Fibroblast of skin of right quadriceps (primary cell): ENCODE results near the gene SPATA13.
A peak's percentile ranks its signal among the peaks of the same experiment; 100 is the strongest.

Source experiments
- DNase-seq: peaks from one replicate; pipeline ENCODE4 v3.0.0-alpha.2; 2013

The SPATA13 gene

GRCh38 chr13:24168392-24168750 is 7.9 kb downstream of the SPATA13 start:
- DNase-seq: no peak

DNA sequence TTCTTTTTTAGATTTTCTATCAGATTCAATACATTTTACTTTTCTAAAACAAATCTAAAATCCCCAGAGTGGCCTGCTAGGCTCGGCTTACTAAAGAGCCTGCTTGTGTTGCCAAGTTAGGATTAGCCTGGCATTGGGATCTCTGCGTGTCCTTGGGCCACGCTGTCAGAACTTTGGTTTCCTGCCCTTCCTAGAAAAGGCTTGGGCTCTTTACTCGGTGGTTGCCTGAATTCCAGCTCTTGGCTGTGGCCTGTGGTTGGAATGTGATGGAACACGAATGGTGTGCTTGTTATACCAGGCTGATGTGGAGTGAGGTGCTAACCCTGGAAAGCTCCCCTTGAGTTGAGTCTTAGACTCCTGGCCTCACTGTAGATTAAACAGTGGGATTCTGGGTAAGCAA is 8.5 kb downstream of the SPATA13 start:
- no peak for DNase-seq

DNA sequence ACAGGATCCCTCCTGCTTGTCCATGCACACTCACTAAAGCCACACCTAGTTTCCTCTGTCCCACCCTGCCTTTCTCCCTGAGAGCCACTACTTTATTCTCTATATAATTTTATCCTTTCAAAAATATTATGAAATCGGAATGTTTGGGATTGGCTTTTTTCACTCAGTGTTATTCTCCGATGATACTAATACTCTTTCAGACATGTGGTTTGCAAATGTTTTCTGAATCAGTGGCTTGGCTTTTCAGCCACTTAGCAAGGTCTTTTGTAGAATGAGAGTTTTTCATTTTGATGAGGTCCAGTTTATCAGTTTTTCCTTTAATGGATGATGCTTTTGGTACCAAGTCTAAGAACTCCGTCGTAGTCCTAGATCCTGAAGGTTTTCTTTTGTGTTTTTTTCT is 11.6 kb downstream of the SPATA13 start:
- no peak for DNase-seq

DNA sequence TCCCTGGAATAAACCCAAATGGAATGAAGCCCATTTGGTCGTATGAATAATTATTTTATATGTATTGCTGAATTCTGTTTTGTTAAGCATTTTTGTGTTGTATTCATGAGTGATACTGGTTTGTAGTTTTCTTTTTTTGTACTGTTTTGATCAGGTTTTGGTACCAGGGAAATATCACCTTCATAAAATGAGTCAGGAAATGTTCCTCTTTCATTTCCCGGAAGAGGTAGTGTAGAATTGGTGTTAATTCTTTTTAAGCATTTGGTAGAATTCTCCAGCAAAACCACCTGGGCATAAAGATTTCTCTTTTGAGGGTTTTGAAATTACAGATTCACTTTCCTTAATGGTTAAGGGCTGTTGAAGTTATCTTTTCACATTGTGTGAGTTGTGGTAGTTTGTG is 13.3 kb downstream of the SPATA13 start:
- no peak for DNase-seq

DNA sequence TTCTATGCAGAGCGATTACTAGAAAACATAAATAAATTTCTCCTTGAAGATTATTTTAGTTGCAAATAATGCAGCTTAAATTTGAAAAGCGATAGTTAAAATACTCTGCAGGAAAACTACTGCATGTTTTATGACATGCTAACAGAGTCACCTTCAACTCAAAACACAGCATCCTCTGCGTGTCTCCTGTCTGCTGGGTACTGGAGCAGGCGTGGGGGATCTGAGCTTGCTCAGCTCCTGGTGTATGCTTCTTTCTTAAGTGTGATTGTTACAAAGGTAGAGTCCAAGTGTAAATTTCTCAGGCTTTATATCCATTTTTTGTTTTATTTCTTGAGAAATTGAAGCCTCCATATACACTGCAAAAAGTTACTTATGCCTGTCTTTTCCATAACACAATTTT is 15.3 kb downstream of the SPATA13 start:
- no peak for DNase-seq

DNA sequence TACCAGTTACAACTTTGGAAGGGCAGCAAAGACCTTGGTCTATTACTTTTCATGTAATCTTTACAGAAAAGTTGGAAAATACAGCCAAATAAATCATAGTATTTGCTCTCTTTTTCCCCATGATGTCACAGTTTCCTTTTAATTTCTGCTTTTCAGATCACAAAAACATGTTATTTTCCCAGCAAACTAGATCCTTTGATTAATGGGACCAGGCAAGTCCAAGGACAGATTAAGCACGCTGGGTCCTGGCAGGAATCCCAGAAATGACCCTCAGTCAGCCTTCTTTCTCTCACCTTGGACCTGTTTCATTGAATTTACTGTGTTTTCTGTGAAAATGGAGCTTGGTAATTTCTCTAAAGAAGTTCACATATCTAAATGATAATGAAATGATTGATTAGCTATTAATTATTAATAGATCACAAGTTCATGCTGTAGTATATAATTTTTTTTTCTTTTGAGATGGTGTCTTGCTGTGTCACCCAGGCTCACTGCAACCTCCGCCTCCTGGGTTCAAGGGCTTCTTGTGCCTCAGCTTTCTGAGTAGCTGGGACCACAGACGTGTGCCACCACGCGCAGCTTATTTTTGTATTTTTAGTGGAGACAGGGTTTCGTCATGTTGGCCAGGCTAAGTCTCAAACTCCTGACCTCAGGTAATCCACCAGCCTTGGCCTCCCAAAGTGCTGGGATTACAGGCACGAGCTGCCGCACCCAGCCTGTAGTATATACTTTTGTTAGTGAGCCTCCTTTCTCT is 16.0 kb downstream of the SPATA13 start:
- DNase-seq: no peak

DNA sequence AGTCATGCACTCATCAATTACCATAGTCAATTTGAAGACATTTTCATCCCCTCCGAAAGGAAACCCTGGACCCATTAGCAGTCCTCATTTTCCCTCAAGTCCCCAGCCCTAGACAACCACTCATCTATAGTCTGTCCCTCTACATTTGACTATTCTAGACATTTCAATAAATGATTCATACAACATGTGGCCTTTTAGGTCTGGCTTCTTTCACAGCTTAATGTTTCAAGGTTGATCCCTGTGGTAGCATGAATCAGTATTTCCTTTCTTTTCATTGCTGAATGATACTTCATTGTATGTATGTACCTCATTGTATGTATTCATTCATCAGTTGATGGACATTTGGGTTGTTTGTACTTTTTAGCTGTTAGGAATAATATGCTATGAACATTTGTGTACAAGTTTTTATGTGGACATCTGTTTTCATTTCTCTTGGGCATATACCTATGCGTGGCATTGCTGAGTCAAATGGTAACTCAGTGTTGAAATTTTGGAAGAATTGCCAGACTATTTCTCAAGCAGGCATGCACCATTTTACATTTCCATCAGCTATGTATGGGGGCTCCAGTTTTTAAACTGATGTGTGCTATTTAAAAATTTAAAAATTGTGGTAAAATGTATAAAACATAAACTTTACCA is 18.4 kb downstream of the SPATA13 start:
- DNase-seq: peak; percentile 26

- DNase-seq: no peak
Observed at GRCh38 chr13:24179486-24179850, 18.9 kb downstream of the SPATA13 start.

DNA sequence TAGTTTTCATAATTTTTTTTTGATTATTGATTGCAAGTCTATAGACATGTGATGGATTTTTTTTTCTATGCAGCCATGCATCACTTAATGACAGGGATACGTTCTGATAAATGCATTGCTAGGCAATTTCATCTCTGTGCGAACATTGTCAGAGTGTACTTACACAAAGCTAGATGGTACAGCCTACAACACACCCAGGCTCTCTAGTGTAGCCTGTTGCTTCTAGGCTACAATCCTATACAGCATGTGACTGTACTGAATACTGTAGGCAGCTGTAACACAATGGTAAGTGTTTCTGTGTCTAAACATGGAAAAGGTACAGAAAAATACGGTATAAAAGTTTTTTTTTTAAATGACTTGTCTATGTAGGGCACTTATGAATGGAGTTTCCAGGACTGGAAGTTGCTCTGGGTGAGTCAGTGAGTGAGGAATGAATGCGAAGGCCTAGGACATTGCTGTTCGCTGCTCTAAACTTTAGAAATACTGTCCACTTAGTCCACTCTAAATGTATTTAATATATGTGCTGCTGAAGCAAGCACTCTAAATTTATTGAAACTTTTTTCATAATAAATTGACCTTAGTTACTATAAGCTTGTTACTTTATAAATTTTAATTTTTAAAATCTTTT is 20.3 kb downstream of the SPATA13 start:
- peak; percentile 30 for DNase-seq

- peak; percentile 15 for DNase-seq
Observed at GRCh38 chr13:24181991-24182702, 21.6 kb downstream of the SPATA13 start.

GRCh38 chr13:24182703-24183081 is 22.2 kb downstream of the SPATA13 start:
- no peak for DNase-seq

DNA sequence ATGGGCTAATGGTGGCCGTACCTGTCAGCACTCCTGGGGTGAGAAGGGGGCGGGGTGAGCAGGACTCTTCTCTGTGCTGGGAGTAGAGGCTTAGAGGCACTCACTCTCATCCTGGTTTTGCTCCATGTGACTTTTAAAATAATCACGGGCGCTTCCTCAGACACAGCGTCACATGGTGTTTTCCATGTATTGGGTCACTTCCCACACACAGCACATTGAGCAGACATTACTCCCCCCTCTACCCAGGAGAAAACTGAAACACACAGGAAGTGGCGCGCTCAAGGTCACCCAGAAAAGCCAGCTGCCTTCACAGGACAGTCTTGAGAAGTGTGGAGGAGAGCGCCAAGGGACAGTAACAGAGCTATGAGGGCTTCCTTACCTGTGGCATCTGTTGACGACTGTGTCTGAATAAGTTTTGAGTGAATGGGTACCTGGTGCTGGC is 23.2 kb downstream of the SPATA13 start:
- no peak for DNase-seq

- DNase-seq: no peak
Observed at GRCh38 chr13:24184265-24184841, 23.8 kb downstream of the SPATA13 start.

GRCh38 chr13:24184882-24185281 is 24.4 kb downstream of the SPATA13 start:
- DNase-seq: no peak

- peak; percentile 58 for DNase-seq
Observed at GRCh38 chr13:24185591-24186232, 25.2 kb downstream of the SPATA13 start.

DNA sequence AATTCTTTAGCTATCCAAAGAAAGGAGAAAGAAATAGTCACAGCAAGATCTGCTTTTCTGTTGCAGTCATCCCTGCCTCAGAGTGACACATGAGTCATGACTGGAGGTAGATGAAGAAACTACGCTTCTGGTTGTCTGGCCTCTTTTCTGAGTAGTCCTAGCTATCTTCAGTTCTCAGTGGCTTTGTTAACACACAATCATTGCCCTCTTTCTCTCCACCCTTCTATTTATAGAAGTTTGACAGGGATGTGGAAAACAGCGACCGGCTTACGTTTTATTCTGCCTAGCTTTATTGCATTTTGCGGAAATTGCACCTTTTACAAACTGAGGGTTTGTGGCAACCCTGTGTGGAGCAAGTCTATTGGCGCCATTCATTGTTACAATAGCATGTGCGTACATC is 26.7 kb downstream of the SPATA13 start:
- DNase-seq: no peak

DNA sequence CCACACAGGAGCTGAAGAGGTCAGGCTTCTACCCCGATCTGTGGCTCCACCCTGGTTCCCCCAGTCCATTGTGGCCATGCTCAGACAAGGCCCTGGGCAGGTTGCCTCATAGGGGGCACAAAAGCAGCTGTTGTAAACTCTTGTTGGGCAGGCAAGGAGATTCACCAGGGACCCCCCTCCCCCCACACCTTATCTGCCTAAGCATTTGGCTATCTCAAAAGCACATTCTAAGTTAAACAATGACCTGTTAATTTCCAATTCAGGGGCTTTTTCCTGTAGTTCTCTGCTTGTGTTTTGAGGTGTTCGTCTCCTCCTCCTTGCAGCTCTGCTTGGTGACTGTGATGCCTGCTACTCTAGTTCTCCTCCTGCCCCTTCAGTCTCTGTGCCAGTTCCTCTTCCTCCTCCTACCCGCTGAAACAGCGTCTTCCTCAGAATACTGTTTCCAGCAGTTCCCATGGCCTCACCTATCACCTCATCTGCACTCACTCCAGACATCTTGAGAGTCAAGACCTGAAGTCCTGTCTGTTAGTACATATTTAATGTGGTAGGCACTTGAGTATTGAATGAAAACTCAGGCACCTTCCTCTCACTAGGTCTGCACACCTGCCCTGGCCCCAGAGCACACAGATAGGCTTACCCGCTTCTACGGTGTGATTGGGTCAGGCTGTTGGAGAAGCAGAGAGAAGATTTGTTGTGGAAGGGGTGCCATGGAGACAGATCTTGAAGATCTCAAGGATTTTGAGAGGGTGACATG is 31.7 kb downstream of the SPATA13 start:
- no peak for DNase-seq

DNA sequence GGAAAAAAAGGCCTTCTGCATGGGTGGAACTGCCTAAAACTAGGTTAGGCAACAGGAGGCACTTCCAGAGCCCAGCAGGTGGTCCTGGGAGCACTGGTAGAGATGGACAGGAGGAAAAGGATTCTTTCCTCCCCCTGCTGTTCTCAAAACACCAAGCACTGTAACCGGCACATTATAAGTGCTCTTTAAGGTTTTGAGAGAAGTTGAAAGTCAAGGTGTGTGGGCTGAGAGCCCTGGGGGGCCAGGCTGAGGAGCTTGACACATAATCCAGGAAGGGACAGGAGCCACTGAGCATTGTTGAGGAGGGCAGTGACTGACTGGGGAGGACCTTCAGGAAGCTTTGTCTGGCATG is 32.3 kb downstream of the SPATA13 start:
- no peak for DNase-seq

DNA sequence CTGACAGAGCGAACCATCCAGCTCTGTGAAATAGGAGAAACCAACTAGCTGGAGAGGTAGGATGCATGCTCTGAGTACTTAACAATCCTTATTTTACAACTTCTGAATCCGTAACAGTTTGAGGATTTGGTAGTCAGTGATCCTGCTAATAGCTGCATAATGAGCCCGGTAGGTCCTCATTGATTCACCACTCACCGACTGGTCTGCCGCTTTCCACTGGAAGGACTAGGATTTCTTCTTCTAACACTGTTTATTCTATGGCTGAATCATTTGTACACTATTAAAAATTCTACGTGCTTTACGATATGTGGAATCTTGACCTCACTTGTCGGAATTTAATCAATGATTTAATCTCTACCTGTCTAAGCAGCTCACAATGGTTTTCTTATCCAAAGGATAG is 33.9 kb downstream of the SPATA13 start:
- DNase-seq: no peak

- no peak for DNase-seq
Observed at GRCh38 chr13:24195626-24196025, 35.1 kb downstream of the SPATA13 start.

DNA sequence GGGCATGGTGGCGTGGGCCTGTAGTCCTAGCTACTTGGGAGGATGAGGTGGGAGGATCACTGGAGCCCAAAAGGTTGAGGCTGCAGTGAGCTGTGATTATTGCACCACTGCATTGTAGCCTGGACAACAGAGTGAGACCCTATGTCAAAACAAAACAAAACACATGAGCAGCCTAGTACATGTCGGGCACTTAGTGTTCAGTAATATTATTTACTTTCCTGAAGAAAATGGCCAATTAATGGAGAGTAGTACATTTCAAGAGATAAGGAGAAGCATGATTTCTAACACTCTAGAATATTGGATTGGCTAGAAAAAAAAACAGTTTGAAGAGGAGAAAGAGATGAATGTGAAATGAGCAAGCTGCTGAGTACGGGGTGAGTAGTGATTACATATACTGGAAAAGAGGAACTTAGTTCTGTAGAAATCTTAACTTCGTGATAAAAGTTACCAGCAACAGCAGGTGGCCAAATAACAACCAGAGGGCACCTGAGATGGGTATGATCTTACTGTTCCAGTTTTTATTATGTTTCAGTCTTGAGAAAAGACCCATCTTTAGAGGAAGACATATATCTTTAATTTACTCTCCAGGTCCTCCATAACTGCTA is 36.2 kb downstream of the SPATA13 start:
- DNase-seq: no peak

- DNase-seq: peak; percentile 34
Observed at GRCh38 chr13:24199016-24199415, 38.5 kb downstream of the SPATA13 start.
